Subcutaneous adipose tissue (tissue), 4 donors: ENCODE results near the gene MAML3. TPM values are rescaled to one million over a fixed set of nuclear protein-coding genes. Genes with fewer than 3 reads are reported as not detected.

Experiments used
- total RNA-seq, 4 donors: library from RNA; depleted of rRNA; stranded (reverse); fragments of >200 nt; gene quantifications; one replicate each; pipeline ENCODE4 v1.1.0, GENCODE V29; 2016
- TF ChIP-seq, protein P1 (sequence below): fragments of 450-650 bp; IDR thresholded peaks from one replicate; pipeline ENCODE4 v1.5.1; 2016; ENCODE audit warnings: low read depth, mild to moderate bottlenecking, control low read depth, antibody characterized with exemption, moderate library complexity

The MAML3 gene
- total RNA-seq, 4 donors from 2014 or later: 3.5 to 11.1 (median 9.1) TPM

DNA sequence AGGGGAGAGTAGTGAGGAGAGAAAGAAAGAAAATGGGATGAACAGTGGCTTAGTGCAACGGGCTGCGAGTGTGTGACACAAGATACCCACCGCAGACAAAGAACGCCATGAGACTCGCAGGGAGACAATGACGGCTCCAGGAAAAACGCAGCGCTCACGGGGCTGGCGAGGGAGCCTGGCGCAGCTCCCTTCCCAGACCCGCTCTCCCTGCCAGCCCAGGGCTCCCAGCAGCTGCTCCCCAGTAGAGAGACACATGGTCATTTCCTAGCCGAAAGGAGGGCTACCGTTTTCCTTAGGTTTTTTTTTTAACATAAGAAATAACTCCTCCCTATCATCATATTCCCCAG lies 149.5 kb downstream of the MAML3 start:
- TF ChIP-seq, protein P1, sequence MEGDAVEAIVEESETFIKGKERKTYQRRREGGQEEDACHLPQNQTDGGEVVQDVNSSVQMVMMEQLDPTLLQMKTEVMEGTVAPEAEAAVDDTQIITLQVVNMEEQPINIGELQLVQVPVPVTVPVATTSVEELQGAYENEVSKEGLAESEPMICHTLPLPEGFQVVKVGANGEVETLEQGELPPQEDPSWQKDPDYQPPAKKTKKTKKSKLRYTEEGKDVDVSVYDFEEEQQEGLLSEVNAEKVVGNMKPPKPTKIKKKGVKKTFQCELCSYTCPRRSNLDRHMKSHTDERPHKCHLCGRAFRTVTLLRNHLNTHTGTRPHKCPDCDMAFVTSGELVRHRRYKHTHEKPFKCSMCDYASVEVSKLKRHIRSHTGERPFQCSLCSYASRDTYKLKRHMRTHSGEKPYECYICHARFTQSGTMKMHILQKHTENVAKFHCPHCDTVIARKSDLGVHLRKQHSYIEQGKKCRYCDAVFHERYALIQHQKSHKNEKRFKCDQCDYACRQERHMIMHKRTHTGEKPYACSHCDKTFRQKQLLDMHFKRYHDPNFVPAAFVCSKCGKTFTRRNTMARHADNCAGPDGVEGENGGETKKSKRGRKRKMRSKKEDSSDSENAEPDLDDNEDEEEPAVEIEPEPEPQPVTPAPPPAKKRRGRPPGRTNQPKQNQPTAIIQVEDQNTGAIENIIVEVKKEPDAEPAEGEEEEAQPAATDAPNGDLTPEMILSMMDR: no peak

- TF ChIP-seq, protein P1: no peak
Observed at GRCh38 chr4:140003876-140004548, 150.0 kb downstream of the MAML3 start.

GRCh38 chr4:140000232-140000631 lies 153.8 kb downstream of the MAML3 start:
- TF ChIP-seq, protein P1: no peak

DNA sequence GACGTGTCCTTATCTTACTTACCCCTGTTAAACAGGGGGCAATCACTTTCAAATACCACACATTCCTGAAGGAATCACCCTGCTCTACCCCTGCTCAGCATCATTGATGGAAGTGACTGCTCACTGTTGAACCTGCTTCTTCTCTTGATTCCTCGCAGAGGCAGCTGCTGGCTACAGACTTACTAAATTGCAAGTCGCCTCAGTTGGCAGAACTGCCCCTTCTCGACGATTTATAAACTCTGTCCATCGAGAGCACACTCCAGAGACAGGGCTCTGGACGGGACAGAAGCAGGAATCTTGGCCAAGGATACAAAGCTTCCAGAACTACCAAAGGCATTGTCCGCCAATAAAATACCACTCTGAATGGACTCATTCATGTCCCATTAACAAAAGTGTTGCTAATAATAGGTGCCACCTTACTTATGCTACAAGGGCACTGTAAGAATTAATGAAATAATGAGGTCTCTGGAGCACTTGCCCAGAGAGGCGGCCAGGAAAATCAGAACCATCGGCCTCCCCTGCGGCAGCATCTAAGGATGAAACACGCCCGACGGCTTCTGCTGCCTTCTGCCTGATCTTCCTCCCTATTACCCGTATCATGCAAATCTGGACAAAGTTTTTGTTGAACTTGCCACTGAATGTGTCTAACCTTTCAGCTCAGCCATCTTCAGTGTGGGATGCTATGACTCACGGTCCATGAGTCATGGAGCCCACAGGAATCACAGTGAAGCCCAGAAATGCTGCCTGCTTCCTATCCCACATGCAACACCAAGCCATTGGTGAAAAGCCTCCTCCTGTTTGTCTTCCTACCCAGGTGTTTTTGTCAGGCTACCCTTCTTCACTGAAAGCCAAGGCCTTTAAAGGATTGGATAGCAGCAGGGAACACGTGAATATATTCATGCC lies 164.9 kb downstream of the MAML3 start:
- TF ChIP-seq, protein P1: no peak

DNA sequence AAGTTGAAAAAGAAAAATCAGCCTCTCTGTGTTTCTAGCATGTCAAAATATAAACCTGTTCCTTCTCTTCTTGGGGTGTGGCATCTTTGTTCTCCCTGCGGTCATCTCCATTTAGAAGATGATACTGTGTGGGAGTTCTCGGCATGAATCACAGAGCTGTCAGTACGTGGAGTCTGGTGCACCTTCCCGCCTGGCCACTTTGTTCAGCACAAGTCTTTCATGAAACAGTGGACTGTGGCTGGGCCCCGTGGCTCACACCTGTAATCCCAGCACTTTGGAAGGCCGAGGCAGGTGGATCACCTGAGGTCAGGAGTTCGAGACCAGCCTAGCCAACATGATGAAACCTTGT lies 166.5 kb downstream of the MAML3 start:
- TF ChIP-seq, protein P1: no peak

- TF ChIP-seq, protein P1: no peak
Observed at GRCh38 chr4:139986689-139987501, 167.1 kb downstream of the MAML3 start.

GRCh38 chr4:139986106-139986505 lies 167.9 kb downstream of the MAML3 start:
- TF ChIP-seq, protein P1: no peak
